GM12891 (cell line): ENCODE data around the gene RAP1GAP.

Source experiments
- PAX5 ChIP-seq: IDR thresholded peaks from 2 replicates; pipeline ENCODE4 v1.6.1; 2011; ENCODE audit warnings: low read length, moderate library complexity, mild to moderate bottlenecking; ENCODE audit not compliant: insufficient read depth, severe bottlenecking
- POLR2A ChIP-seq: IDR thresholded peaks from 2 replicates; pipeline ENCODE4 v1.6.1; 2011; ENCODE audit warnings: low read depth, low read length, control low read depth
- POLR2AphosphoS5 ChIP-seq: IDR thresholded peaks from 2 replicates; pipeline ENCODE4 v1.6.1; 2011; ENCODE audit warnings: low read depth, low read length, control low read depth

GRCh38 chr1:21587602-21587953, 81.6 kb downstream of the RAP1GAP start:
- no peak for TF ChIP-seq POLR2A
- TF ChIP-seq PAX5 = no peak
- no peak for TF ChIP-seq POLR2AphosphoS5
